Neural crest cell (in vitro differentiated cells): ENCODE data around the gene SYT3. TPM values are rescaled to one million over a fixed set of nuclear protein-coding genes. Genes with fewer than 3 reads are reported as not detected.

Experiments
- DNase-seq: peaks from one replicate; pipeline ENCODE4 v3.0.0; 2021; ENCODE audit warnings: low read depth, mixed read lengths, low spot score
- H3K27ac Mint-ChIP-seq: one replicate; pipeline ENCODE4 v1.8.0; 2021; ENCODE audit warnings: mild to moderate bottlenecking, mixed read lengths; ENCODE audit not compliant: unreplicated experiment
- H3K27me3 Mint-ChIP-seq: 2 replicates; pipeline ENCODE4 v1.8.0; 2021; ENCODE audit warnings: low read depth, mild to moderate bottlenecking, mixed read lengths
- H3K36me3 Mint-ChIP-seq: 2 replicates; pipeline ENCODE4 v1.8.0; 2021; ENCODE audit warnings: low read depth, mild to moderate bottlenecking, mixed read lengths
- H3K4me1 Mint-ChIP-seq: 2 replicates; pipeline ENCODE4 v1.8.0; 2021; ENCODE audit warnings: mixed read lengths
- H3K4me3 Mint-ChIP-seq: one replicate; pipeline ENCODE4 v1.8.0; 2021; ENCODE audit warnings: mild to moderate bottlenecking, mixed read lengths
- H3K9me3 Mint-ChIP-seq: 2 replicates; pipeline ENCODE4 v1.8.0; 2021; ENCODE audit warnings: mixed read lengths
- total RNA-seq: library from RNA; stranded (reverse); gene quantifications from 2 replicates; pipeline ENCODE4 v1.2.1, GENCODE V29; 2021
- TF ChIP-seq, protein P1 (sequence below): fragments of 200-600 bp; sonication (generic); conservative IDR thresholded peaks from 2 replicates; pipeline ENCODE4 v1.5.0; 2021; ENCODE audit warnings: antibody characterized with exemption, mild to moderate bottlenecking

SYT3 gene
- total RNA-seq, 1 donor from 2014 or later: 2.0 TPM

DNA sequence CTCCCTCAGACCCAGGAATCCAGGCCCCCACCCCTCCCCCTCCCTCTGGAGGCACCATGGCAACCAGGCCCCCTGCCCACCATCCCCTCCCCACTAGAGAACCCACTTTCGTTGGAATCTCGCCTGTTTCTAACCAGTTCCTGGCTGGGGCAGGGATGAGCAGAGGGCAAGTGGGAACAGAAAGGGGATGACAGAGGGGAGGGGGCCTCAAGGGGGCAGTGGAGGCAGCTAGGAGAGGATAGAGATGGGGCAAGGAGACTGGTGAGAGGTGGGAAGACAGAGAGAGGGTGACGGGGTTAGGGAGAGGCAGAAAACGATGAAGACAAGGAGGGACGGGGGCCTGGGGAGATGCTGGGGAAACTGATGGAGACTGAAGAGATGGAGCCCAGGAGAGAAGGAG, 9.0 kb upstream of the SYT3 start:
- no peak overlapping the region for H3K4me3 Mint-ChIP-seq
- TF ChIP-seq, protein P1, sequence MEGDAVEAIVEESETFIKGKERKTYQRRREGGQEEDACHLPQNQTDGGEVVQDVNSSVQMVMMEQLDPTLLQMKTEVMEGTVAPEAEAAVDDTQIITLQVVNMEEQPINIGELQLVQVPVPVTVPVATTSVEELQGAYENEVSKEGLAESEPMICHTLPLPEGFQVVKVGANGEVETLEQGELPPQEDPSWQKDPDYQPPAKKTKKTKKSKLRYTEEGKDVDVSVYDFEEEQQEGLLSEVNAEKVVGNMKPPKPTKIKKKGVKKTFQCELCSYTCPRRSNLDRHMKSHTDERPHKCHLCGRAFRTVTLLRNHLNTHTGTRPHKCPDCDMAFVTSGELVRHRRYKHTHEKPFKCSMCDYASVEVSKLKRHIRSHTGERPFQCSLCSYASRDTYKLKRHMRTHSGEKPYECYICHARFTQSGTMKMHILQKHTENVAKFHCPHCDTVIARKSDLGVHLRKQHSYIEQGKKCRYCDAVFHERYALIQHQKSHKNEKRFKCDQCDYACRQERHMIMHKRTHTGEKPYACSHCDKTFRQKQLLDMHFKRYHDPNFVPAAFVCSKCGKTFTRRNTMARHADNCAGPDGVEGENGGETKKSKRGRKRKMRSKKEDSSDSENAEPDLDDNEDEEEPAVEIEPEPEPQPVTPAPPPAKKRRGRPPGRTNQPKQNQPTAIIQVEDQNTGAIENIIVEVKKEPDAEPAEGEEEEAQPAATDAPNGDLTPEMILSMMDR: no peak
- H3K36me3 Mint-ChIP-seq: no peaks in the 10 kb centered on the region
- peaks cover 11% of the 10 kb centered on the region for H3K4me1 Mint-ChIP-seq
- peaks cover 27% of the 10 kb centered on the region for H3K27me3 Mint-ChIP-seq
- no peaks in the 10 kb centered on the region for H3K9me3 Mint-ChIP-seq
- no peak overlapping the region for H3K27ac Mint-ChIP-seq
- no peak for DNase-seq

DNA sequence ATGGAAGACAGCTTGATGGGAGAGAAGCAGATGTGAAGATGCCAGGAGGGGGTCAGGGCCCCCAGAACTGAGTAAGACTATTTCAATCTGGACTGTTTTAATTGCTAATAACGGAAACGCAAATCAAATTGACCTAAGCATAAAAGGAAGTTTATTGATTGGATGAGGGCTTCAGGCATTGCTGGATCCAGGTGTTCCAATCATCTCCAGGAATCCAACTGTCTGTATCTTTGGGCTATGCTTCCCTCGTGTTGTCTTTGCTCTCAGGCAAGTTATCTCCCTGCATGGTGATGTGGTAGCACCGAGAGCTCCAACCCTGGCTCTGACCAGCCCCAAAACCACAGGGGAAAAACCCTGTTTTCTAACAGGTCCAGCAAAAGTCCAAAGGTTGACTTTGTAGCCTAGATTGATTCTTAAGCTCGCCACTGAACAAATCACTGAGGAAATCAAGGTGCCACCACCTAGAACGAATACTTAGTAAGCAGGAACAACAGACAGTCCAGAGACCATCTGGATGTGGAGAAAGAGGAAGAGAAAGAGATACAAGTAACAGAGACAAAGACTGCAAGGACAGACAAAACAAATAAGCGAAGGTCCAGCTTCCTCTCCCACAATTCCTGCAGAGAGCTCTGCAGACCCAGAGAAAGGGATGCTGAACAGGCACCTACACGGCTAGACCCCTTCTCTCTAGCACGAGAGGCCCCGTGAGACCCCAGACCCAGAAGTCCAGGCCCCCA, 8.4 kb upstream of the SYT3 start:
- Mint-ChIP-seq H3K9me3 (no peaks in the 10 kb centered on the region), H3K27me3 (peaks cover 23% of the 10 kb centered on the region), H3K4me3 (no peak overlapping the region), H3K4me1 (peaks cover 7% of the 10 kb centered on the region), H3K27ac (no peak overlapping the region), H3K36me3 (no peaks in the 10 kb centered on the region)
- TF ChIP-seq, protein P1: no peak
- no peak for DNase-seq

DNA sequence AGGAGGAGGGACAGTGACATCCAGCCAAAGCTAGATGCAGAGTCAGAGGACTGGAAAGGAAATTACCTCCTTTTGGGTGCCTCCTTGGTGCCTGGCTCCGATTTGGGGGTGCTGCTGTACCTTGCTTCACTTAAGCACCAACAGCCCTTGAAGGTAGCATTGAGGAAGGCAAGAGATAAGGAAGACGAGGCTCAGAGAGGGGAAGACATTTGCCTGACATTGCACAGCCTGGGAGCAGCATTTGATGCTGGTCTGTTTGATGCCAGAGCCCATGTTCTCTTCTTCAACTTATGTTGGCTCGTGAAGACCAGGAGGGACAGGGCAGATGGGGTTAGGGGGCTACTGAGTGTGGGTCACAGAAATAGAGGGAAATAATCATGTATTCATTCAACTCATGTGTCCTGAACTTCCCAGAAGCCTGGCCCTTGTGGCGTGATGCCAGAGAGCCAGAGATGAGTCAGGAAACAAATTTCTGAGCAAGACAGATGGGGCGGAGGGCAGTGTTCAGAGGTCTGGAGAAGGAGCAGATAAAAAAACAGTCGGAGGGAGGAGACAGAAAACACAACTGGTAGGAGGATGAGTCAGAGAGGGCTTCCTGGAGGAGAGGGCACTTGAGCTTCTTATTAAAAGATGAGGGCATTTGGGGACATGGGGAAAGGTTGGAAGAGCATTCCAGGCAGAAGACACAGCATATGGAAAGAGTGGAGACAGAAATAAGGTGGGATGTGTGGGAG, 6.6 kb upstream of the SYT3 start:
- peaks cover 24% of the 10 kb centered on the region for H3K27me3 Mint-ChIP-seq
- no peak overlapping the region for H3K4me3 Mint-ChIP-seq
- TF ChIP-seq, protein P1: no peak
- no peak overlapping the region for H3K27ac Mint-ChIP-seq
- H3K36me3 Mint-ChIP-seq: no peaks in the 10 kb centered on the region
- no peak for DNase-seq
- no peaks in the 10 kb centered on the region for H3K9me3 Mint-ChIP-seq
- H3K4me1 Mint-ChIP-seq: peaks cover 6% of the 10 kb centered on the region

DNA sequence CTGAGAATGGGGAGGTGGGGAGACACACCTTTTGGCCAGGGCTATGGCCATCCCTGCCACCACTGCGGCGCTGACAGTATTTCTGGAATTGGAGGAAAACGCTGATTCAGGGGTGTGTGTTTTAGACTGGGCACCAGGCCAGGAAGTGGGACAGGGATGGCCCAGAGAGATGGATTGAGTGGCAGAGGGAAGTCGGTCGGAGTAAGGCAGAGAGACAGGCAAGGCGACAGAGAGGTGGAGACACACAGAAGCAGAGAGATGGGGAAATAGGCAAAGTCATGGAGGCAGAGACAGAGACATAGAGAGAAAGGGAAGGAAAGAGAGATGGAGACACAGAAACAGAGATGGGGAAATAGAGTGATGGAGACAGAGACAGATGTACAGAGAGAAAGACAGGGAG, 5.4 kb upstream of the SYT3 start:
- peaks cover 6% of the 10 kb centered on the region for H3K4me1 Mint-ChIP-seq
- H3K9me3 Mint-ChIP-seq: no peaks in the 10 kb centered on the region
- TF ChIP-seq, protein P1: no peak
- DNase-seq: no peak
- H3K36me3 Mint-ChIP-seq: no peaks in the 10 kb centered on the region
- H3K27ac Mint-ChIP-seq: no peak overlapping the region
- no peak overlapping the region for H3K4me3 Mint-ChIP-seq
- peaks cover 28% of the 10 kb centered on the region for H3K27me3 Mint-ChIP-seq

DNA sequence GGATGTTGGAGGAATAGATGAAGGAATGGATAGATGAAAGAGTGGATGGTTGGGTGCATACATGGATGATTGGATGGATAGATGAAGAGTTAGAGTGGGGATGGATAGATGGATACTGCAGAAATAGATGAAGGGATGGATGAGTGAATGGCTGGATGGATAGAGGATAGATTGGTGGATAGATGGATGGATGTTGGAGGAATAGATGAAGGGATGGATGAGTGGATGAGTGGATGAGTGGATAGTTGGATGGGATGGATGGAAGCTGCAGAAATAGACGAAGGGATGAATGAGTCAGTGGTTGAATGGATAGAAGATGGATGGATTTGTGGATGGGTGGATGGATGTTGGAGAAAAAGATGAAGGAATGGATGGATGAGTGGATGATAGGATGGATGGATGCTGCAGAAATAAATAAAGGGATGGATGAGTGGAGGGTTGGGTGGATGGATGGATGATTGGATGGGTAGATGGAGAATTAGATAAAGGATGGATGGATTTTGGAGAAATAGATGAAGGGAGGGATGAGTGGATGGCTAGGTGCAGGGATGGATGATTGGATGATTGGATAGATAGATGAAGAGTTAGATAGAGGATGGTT, 4.7 kb upstream of the SYT3 start:
- H3K27me3 Mint-ChIP-seq: peaks cover 29% of the 10 kb centered on the region
- no peak overlapping the region for H3K4me3 Mint-ChIP-seq
- H3K9me3 Mint-ChIP-seq: no peaks in the 10 kb centered on the region
- DNase-seq: no peak
- no peaks in the 10 kb centered on the region for H3K36me3 Mint-ChIP-seq
- TF ChIP-seq, protein P1: no peak
- no peaks in the 10 kb centered on the region for H3K4me1 Mint-ChIP-seq
- H3K27ac Mint-ChIP-seq: no peak overlapping the region
